Left renal cortex interstitium (tissue), 4 donors: Measurements from ENCODE around the gene XPNPEP2. TPM values are rescaled to one million over a fixed set of nuclear protein-coding genes. Genes with fewer than 3 reads are reported as not detected.
A peak's percentile ranks its signal among the peaks of the same experiment; 100 is the strongest.

Source experiments
- DNase-seq, 4 donors: peaks; one replicate each; pipeline ENCODE4 v3.0.0-alpha.2; 2013; ENCODE audit warnings: low read depth in 4 of 4, low spot score in 2 of 4, missing footprints in 1 of 4
- polyA plus RNA-seq, 4 donors: library from polyadenylated mRNA; unstranded; fragments of 120-200 nt; gene quantifications; one replicate each; pipeline ENCODE4 v1.2.1, GENCODE V29; 2013; ENCODE audit not compliant: insufficient read length in 4 of 4

XPNPEP2 gene
- polyA plus RNA-seq, 4 donors, result 50.0 to 82.7 (median 56.3) TPM

DNA sequence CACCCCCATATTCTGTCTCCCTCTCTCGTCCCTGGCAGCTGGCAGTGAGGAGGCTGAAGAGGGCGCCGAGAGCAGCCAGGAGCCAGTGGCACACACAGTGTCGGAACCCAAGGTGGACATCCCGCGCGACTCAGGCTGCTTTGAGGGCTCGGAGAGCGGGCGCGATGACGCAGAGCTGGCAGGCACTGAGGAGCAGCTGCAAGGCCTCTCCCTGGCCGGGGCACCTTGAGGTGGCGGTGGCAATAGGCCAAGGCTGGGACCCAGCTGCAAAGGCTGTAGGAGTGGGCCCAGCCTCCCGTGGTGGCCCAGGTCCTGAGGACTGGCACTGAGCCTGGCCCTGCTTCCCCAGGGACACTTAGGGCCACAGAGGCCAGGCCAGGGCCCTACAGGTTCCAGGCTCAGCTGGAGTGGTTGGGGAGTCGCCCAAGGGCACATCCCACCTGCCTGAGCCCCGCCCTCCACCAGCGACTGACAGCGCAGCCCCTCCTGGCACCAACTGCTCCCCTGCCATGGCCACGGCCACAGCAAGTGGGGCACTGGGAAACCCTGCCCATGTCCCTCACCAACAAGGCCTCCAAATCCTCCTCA, 54.9 kb downstream of the XPNPEP2 start:
- no peak for DNase-seq

DNA sequence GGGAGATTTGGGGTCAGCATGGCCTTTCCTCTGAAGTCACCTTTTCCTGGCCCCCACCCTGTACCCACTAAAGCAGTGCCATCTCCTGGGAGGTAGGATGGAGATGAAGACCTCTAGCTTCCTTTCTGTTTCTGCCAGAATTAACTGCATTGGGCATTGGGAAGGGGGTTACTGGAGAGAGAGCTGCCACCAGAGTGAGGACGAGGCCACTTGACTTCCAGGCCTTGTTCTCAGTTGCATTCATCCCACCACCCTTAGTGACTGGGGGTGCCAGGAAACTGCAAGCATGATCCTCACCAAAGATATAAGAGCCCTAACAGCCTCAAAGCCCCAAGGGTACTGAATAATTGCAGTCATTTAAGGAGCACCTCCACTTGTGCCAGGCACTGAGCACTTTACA, 56.8 kb downstream of the XPNPEP2 start:
- DNase-seq, result no peak

GRCh38 chrX:129797251-129797906, 58.6 kb downstream of the XPNPEP2 start:
- DNase-seq, result no peak

DNA sequence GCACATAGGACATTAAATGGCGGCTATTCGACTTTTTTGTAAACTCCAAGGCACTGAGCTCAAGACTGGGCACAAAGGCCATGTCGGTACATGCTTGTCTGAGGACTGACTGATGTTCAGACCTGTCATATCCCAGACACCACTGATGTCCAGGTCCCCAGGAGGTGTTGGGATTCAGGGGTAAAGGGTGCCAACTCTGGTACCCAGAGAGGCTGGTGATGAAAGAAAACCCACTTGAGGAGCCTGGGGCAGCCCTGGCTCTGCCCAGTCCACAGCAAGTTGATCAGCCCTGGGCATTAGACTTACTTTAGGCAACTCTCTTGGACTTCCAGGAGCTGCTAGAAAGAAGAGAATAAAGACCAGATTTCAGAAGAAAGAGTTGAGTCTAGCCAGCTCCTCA, 59.7 kb downstream of the XPNPEP2 start:
- DNase-seq, result no peak

DNA sequence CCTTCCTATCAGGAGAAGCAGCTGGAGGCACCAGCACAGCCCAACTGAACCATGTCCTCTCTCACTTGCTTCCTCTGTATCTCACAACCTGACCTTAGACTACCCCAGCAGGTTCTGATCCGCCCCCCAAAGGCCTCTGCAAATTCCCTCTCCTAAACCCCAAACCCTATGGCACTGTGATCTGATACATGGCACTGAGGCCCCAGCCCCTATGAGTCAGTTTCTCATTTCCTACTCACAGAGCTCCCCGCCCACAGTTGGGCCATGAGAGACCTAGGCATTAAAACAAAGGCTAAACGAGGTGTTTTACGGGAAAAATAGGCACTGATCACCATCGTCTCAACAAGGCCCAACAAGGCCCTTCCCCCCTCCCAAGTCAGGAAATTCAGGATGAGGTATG, 60.1 kb downstream of the XPNPEP2 start:
- DNase-seq, result no peak

DNA sequence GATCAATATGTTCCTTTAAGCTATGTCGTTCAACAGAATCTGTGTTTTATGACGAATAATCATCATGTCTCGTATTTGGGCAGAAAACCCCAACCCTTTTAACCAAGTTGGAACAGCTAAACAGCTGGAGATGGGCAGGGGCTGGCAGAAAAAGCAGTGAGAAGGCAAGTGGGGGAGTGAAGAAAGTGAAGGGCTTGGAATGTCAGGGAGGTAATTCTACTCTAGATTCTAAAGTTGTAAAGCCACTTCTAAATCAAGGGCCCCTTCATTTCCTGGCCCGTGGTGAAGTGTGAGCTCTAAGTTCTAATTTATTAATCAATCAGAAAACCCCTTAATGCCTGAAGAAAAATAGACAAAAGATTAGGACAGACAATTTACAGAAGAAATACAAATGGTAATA, 61.4 kb downstream of the XPNPEP2 start:
- DNase-seq, result no peak

- DNase-seq, result no peak
Observed at GRCh38 chrX:129802863-129803262, 64.1 kb downstream of the XPNPEP2 start.

- DNase-seq, result peak in 1 of 4 donors; percentile 14
Observed at GRCh38 chrX:129804806-129805205, 66.0 kb downstream of the XPNPEP2 start.

- DNase-seq, result no peak
Observed at GRCh38 chrX:129808158-129808828, 69.5 kb downstream of the XPNPEP2 start.

GRCh38 chrX:129808829-129809796, 70.3 kb downstream of the XPNPEP2 start:
- no peak for DNase-seq

DNA sequence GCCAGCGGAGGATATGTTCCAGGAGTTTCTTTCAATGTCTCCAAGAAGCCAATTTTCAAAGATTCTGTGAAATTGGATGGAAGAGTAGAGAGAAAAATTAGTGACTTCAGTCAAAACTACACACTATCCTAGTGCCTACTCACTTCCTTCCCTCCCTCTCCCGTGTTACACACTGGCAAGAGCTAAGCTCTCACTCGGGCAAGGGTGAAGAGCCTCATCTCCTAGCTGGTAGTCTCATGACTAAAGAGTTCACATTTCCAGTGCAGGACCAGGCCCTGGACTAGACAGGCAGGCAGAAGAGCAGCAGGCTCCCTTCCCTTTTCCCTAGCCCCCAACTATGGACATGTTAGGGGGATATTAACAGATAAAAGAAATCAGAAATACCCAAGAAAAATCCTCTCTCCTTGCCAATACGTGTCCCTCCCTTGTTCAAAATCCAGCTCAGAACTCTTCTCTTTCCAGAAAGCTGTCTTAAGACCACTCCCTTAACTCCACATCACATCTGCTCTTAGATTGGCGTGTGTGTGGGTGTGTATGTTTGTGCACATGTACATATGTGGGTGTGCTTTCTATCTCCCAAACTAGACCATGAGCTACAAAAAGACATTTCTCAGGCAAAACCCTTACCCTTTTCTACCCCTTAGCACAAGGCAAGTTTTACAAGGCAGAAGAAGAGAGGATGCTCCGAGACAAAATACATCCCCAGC, 75.0 kb downstream of the XPNPEP2 start:
- no peak for DNase-seq

GRCh38 chrX:129818123-129818522, 79.3 kb downstream of the XPNPEP2 start:
- DNase-seq, result no peak

Other genes starting within 250 kb of the XPNPEP2 start
- gene SMARCA1, start 215.5 kb upstream of the XPNPEP2 start, polyA plus RNA-seq, result 100 to 1,000 TPM in 3 of 4 donors, 10 to 100 TPM in 1; 99.9 to 129 (median 114) TPM
- 10 to 100 TPM; 26.3 to 31.4 (median 30.4) TPM for gene OCRL, start 198.7 kb upstream of the XPNPEP2 start, polyA plus RNA-seq
- gene APLN, start 84.0 kb upstream of the XPNPEP2 start, polyA plus RNA-seq, result 1 to 10 TPM; 4.8 to 8.6 (median 6.8) TPM
- 1 to 10 TPM; 1.3 to 2.2 (median 1.9) TPM for gene SASH3, start 41.0 kb downstream of the XPNPEP2 start, polyA plus RNA-seq
- gene ZDHHC9, start 104.9 kb downstream of the XPNPEP2 start, polyA plus RNA-seq, result 10 to 100 TPM; 40.1 to 47.2 (median 44.0) TPM
- 10 to 100 TPM; 25.0 to 28.7 (median 26.3) TPM for gene UTP14A, start 167.2 kb downstream of the XPNPEP2 start, polyA plus RNA-seq
- gene BCORL1, start 243.7 kb downstream of the XPNPEP2 start, polyA plus RNA-seq, result 10 to 100 TPM; 14.4 to 24.8 (median 18.4) TPM